ENCODE data around the gene NPLOC4.

The NPLOC4 gene

DNA sequence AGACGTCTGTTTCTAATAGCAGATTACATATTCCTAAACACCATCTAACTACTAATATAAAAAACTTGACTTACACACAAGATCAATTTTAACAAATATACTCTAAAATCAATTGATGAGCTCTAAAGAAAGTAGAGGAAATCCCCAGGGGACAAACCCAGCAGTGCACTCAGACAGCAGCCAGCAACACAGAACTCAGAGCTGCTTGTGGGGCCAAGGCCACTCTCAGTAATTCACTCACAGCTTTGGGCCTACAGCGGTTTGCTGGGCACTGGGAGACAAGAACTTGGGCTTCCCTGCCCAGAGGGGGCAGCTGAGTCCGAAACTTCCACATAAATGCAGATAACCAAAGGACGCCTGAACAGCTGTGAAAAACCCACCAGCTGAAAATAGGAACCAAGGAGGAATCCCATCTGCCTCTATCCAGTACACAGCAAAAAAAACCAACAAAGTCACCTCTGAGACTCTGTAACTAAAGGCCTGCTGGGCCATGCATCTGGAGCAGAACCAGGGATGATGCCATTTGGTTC, 21.4 kb downstream of the NPLOC4 start (continued):
- TF ChIP-seq ZNF707 (tag by site-specific recombination; IDR thresholded peaks at IDR 0.05) (no peak), ZNF548 (tag by site-specific recombination; IDR thresholded peaks at IDR 0.05) (no peak), SP2 (tag by site-specific recombination; IDR thresholded peaks at IDR 0.05) (no peak)
- TF ChIP-seq, protein P1, sequence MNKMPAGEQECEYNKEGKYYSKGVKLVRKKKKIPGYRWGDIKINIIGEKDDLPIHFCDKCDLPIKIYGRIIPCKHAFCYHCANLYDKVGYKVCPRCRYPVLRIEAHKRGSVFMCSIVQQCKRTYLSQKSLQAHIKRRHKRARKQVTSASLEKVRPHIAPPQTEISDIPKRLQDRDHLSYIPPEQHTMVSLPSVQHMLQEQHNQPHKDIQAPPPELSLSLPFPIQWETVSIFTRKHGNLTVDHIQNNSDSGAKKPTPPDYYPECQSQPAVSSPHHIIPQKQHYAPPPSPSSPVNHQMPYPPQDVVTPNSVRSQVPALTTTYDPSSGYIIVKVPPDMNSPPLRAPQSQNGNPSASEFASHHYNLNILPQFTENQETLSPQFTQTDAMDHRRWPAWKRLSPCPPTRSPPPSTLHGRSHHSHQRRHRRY (tag by site-specific recombination; IDR thresholded peaks at IDR 0.05): no peak

DNA sequence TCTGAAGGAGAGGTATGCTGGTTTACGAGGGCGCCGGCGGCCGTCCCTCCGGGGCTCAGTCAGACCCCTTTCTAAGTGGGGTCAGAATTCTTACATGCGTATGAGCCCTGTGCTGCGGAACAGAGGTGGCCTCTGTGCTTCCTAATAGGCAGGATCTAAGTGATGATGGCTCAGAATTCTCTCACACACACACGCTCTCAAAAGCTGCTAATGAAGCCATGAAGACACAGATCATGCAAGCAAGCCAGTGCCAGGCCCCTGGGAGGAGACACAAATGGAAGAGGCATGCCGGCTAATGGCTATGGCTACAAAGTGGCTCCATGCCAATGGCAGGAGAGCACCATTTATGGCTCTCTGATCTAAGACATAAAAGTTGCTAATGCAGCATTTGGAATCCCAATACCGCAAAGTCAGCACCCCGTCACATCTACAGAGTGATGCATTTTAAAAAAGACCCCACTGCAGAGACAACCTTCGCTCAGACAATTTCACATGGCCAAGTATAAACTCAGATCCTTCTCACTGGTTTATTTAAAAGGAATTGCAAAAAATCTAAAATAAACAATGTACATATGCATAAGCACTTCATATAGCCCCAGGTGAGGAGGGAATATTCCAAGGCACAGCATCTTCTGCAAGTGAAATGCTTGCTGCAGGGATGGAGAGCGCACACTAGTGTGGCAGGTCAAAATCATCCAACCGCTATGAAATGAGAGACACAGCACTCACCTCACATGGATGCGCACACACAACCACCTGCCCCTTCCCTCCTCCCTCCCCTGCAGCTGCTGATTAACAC, 24.5 kb downstream of the NPLOC4 start:
- no peak for TF ChIP-seq ZSCAN16 (tag by site-specific recombination; IDR thresholded peaks at IDR 0.05)
- TF ChIP-seq, protein P2, sequence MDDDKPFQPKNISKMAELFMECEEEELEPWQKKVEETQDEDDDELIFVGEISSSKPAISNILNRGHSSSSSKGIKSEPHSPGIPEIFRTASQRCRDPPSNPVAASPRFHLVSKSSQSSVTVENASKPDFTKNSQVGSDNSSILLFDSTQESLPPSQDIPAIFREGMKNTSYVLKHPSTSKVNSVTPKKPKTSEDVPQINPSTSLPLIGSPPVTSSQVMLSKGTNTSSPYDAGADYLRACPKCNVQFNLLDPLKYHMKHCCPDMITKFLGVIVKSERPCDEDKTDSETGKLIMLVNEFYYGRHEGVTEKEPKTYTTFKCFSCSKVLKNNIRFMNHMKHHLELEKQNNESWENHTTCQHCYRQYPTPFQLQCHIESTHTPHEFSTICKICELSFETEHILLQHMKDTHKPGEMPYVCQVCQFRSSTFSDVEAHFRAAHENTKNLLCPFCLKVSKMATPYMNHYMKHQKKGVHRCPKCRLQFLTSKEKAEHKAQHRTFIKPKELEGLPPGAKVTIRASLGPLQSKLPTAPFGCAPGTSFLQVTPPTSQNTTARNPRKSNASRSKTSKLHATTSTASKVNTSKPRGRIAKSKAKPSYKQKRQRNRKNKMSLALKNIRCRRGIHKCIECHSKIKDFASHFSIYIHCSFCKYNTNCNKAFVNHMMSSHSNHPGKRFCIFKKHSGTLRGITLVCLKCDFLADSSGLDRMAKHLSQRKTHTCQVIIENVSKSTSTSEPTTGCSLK (tag by site-specific recombination; IDR thresholded peaks at IDR 0.05): no peak
- Histone ChIP-seq H3K36me3 (ENCODE audit: control insufficient read depth in 2 of 2, insufficient read depth in 1 of 2, low read length in 2 of 2) (peaks cover 71 to 90% of the 10 kb centered on the region in 2 experiments), H3K4me1 (ENCODE audit: control insufficient read depth, insufficient read depth, low read length) (no peaks in the 10 kb centered on the region), H3K9me3 (ENCODE audit: control insufficient read depth, insufficient read depth, low read depth, low read length) (no peaks in the 10 kb centered on the region), H3K4me3 (ENCODE audit: low read depth, low read length) (no peak overlapping the region), H3K27ac (ENCODE audit: extremely low read depth, low read depth, low read length) (no peak overlapping the region)
- ChIA-PET CTCF (interaction anchor here (0.7 to 1.2 kb wide), 2 partner anchors 11 to 138 kb away, joined by 4 to 8 read pairs; no protein-coding TSS in a partner anchor), POLR2A (no interaction called here)

DNA sequence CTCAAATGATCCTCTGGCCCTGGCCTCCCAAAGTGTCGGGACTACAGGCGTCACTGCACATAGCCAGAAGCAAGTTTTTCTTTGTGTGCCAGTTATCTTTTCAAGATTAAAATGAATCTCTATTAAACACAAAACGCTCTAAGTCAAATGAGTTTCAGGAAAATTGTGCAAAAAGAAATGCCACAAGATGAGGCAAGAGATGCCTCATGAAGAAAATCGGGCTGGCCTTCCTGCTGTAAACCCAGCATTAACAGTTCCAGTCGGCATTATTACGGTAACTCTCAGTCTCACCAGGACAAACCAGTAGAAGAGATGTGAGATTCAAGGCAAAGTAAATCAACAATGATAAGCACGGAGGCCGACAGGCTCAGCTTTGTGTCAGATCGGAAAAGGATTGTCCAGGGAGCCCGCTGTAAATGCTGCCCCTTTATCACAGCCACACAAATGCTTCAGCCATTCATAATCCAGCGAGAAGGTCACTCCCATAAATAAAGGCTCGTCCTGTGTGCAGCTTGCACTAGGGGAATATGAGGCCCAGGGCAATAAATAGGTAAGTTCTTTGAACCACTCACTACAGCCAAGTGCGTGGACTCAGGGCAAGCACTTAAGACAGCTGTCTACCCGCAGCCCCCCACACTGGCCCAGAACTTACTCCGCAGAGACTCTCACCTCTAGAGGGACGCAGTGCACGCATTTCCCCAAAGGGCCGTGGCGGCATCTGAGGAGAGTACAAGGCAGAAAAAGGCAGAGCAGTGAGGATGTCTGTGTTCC, 27.2 kb downstream of the NPLOC4 start:
- CTCF ChIA-PET: interaction anchor here (0.7 to 0.9 kb wide), 2 partner anchors 10 to 59 kb away, joined by 3 read pairs; no protein-coding TSS in a partner anchor

DNA sequence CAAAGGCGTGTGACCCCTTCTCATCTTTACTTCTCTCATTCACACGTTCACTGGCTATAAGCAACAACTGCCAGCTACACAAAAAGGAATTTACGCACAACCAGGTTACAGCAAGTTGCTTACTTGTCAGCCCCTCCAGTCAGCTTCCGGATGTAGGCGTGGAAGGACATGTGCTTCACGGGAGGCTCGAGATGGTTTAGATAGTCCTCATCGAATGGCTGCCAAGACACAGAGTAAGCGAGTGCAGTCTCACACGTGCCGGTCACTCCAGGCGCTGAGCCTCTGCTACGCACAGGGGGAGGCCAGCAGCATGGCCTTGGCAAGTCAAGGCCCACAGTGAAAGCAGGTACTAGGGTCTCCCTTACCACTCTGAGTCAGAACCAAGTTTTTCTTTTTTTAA, 28.3 kb downstream of the NPLOC4 start:
- Histone ChIP-seq H3K27ac (ENCODE audit: extremely low read depth, low read depth, low read length) (no peak overlapping the region; the same call in 1 of the 2 replicates), H3K36me3 (ENCODE audit: control insufficient read depth in 2 of 2, insufficient read depth in 1 of 2, low read length in 2 of 2) (peaks cover 82 to 94% of the 10 kb centered on the region in 2 experiments)
- POLR2A ChIA-PET: interaction anchor here (1.5 kb wide), 1 partner anchor 56 kb away, joined by 4 read pairs; no protein-coding TSS in a partner anchor
- TF ChIP-seq ZNF629 (tag by site-specific recombination; IDR thresholded peaks at IDR 0.05) (no peak), ZSCAN18 (tag by site-specific recombination; IDR thresholded peaks at IDR 0.05) (no peak), ZBTB21 (tag by site-specific recombination; IDR thresholded peaks at IDR 0.05) (no peak), ZNF366 (tag by site-specific recombination; conservative IDR thresholded peaks at IDR 0.05) (no peak), ZNF2 (tag by site-specific recombination; IDR thresholded peaks at IDR 0.05) (no peak), ZNF792 (tag by site-specific recombination; IDR thresholded peaks at IDR 0.05) (no peak)

More for the DNA sequence above, 27.2 kb downstream of the NPLOC4 start:
- no peaks in the 10 kb centered on the region for H3K4me1 ChIP-seq (ENCODE audit: control insufficient read depth, insufficient read depth, low read length)
- H3K27ac ChIP-seq (ENCODE audit: extremely low read depth, low read depth, low read length): no peak overlapping the region
- H3K4me3 ChIP-seq (ENCODE audit: low read depth, low read length): no peak overlapping the region
- TF ChIP-seq, protein P3, sequence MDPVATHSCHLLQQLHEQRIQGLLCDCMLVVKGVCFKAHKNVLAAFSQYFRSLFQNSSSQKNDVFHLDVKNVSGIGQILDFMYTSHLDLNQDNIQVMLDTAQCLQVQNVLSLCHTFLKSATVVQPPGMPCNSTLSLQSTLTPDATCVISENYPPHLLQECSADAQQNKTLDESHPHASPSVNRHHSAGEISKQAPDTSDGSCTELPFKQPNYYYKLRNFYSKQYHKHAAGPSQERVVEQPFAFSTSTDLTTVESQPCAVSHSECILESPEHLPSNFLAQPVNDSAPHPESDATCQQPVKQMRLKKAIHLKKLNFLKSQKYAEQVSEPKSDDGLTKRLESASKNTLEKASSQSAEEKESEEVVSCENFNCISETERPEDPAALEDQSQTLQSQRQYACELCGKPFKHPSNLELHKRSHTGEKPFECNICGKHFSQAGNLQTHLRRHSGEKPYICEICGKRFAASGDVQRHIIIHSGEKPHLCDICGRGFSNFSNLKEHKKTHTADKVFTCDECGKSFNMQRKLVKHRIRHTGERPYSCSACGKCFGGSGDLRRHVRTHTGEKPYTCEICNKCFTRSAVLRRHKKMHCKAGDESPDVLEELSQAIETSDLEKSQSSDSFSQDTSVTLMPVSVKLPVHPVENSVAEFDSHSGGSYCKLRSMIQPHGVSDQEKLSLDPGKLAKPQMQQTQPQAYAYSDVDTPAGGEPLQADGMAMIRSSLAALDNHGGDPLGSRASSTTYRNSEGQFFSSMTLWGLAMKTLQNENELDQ (tag by site-specific recombination; IDR thresholded peaks at IDR 0.05; ENCODE audit: low read depth): no peak
- no peak for TF ChIP-seq ZNF521 (tag by site-specific recombination; IDR thresholded peaks at IDR 0.05)
- TF ChIP-seq ZNF654 (tag by site-specific recombination; IDR thresholded peaks at IDR 0.05; ENCODE audit: low read depth): no peak
- no peak for TF ChIP-seq ZNF558 (tag by site-specific recombination; IDR thresholded peaks at IDR 0.05)
- TF ChIP-seq ZNF221 (tag by site-specific recombination; IDR thresholded peaks at IDR 0.05; ENCODE audit: borderline replicate concordance): no peak
- POLR2A ChIA-PET: no interaction called here
- H3K9me3 ChIP-seq (ENCODE audit: control insufficient read depth, insufficient read depth, low read depth, low read length): no peaks in the 10 kb centered on the region
- H3K36me3 ChIP-seq (ENCODE audit: control insufficient read depth in 2 of 2, insufficient read depth in 1 of 2, low read length in 2 of 2): peaks cover 83 to 91% of the 10 kb centered on the region in 2 experiments

More for the DNA sequence above, 28.3 kb downstream of the NPLOC4 start:
- Histone ChIP-seq H3K4me3 (ENCODE audit: low read depth, low read length) (no peak overlapping the region), H3K9me3 (ENCODE audit: control insufficient read depth, insufficient read depth, low read depth, low read length) (no peaks in the 10 kb centered on the region), H3K4me1 (ENCODE audit: control insufficient read depth, insufficient read depth, low read length) (no peaks in the 10 kb centered on the region)
- CTCF ChIA-PET: interaction anchor here (0.9 to 1.8 kb wide), 3 partner anchors 8 to 24 kb away, joined by 3 to 4 read pairs (median 3); no protein-coding TSS in a partner anchor

Data from HEK293 (cell line).